IMR-90 (cell line): ENCODE measurements around the gene RAB42. TPM values are rescaled to one million over a fixed set of nuclear protein-coding genes. Genes with fewer than 3 reads are reported as not detected.

ENCODE experiments used
- ATAC-seq: fragments of 200-7000 bp; cut with Tn5 transposase; 2 replicates; pipeline ENCODE4 v1.9.1; 2020; ENCODE audit warnings: low read depth, mild to moderate bottlenecking, moderate library complexity
- BruUV-seq: library from RNA; stranded (reverse); fragments of 400-500 nt; replicated peaks from 2 replicates; lab custom pipeline; 2021; lab: Mats Ljungman, UMichigan
- CTCF ChIA-PET: fragments of 300-600 bp; formaldehyde crosslinking; extraction: SDS; loops from one replicate; lab custom pipeline; 2021; ENCODE audit warnings: antibody characterized with exemption; lab: Yijun Ruan, JAX
- POLR2A ChIA-PET: fragments of 300-600 bp; sonication (Branson Sonifier 250); formaldehyde crosslinking; loops from one replicate; lab custom pipeline; 2022; ENCODE audit warnings: antibody characterized with exemption; ENCODE audit not compliant: unreplicated experiment; lab: Charles Lee
- DNase-seq: peaks from one replicate; pipeline ENCODE4 v3.0.0; 2013
- H2AFZ ChIP-seq: replicated peaks from 2 replicates; pipeline ENCODE3; 2013; ENCODE audit warnings: low read length, mild to moderate bottlenecking; ENCODE audit not compliant: poor library complexity
- H2AK5ac ChIP-seq: 2 replicates; pipeline ENCODE4 v1.6.1; 2013; ENCODE audit warnings: low read depth, low read length, inconsistent platforms
- H2AK9ac ChIP-seq: replicated peaks from 2 replicates; pipeline ENCODE3; 2013; ENCODE audit warnings: mild to moderate bottlenecking, low read depth, low read length, moderate library complexity; ENCODE audit not compliant: poor library complexity
- H2BK120ac ChIP-seq: 2 replicates; pipeline ENCODE4 v1.6.1; 2013; ENCODE audit warnings: low read depth, low read length, inconsistent platforms
- H2BK15ac ChIP-seq: 3 replicates; pipeline ENCODE4 v1.6.1; 2013; ENCODE audit warnings: low read depth, low read length, inconsistent platforms
- H2BK20ac ChIP-seq: 2 replicates; pipeline ENCODE4 v1.6.1; 2013; ENCODE audit warnings: low read depth, mild to moderate bottlenecking, inconsistent platforms, low read length, moderate library complexity
- H2BK5ac ChIP-seq: 2 replicates; pipeline ENCODE4 v1.6.1; 2013; ENCODE audit warnings: mild to moderate bottlenecking, low read depth, low read length, inconsistent platforms; ENCODE audit not compliant: poor library complexity, severe bottlenecking
- H3K14ac ChIP-seq: replicated peaks from 2 replicates; pipeline ENCODE4 v1.6.1; 2013; ENCODE audit warnings: low read depth, low read length, inconsistent platforms
- H3K18ac ChIP-seq: 2 replicates; pipeline ENCODE4 v1.6.1; 2013; ENCODE audit warnings: low read depth, low read length, control low read depth
- H3K23ac ChIP-seq: 2 replicates; pipeline ENCODE4 v1.6.1; 2013; ENCODE audit warnings: low read depth, low read length, inconsistent platforms
- H3K27ac ChIP-seq: 2 replicates; pipeline ENCODE4 v1.5.1; 2013; ENCODE audit warnings: mild to moderate bottlenecking, control low read depth, low read length; ENCODE audit not compliant: insufficient read depth
- H3K27me3 ChIP-seq: 2 replicates; pipeline ENCODE4 v1.6.1; 2013; ENCODE audit warnings: low read length; ENCODE audit not compliant: control insufficient read depth, insufficient read depth
- H3K36me3 ChIP-seq: 2 replicates; pipeline ENCODE4 v1.6.1; 2013; ENCODE audit warnings: low read length, mixed read lengths; ENCODE audit not compliant: control insufficient read depth, insufficient read depth
- H3K4ac ChIP-seq: 2 replicates; pipeline ENCODE4 v1.6.1; 2013; ENCODE audit warnings: low read depth, low read length, inconsistent platforms
- H3K4me1 ChIP-seq: 2 replicates; pipeline ENCODE4 v1.6.1; 2013; ENCODE audit warnings: low read length, mixed read lengths; ENCODE audit not compliant: control insufficient read depth, insufficient read depth
- H3K4me2 ChIP-seq: 2 replicates; pipeline ENCODE4 v1.6.1; 2013; ENCODE audit warnings: low read depth, mild to moderate bottlenecking, control low read depth, low read length, moderate library complexity
- H3K4me3 ChIP-seq: 2 replicates; pipeline ENCODE4 v1.5.1; 2013; ENCODE audit warnings: low read depth, mild to moderate bottlenecking, control low read depth, low read length, moderate library complexity; ENCODE audit not compliant: insufficient read depth
- H3K56ac ChIP-seq: 2 replicates; pipeline ENCODE4 v1.6.1; 2013; ENCODE audit warnings: low read length, inconsistent platforms; ENCODE audit not compliant: insufficient read depth; ENCODE audit errors: extremely low read depth
- H3K79me1 ChIP-seq, 2 experiments: 2 replicates each; pipeline ENCODE4 v1.6.1; 2013; ENCODE audit warnings: low read length in 2 of 2, inconsistent platforms in 1 of 2, low read depth in 1 of 2
- H3K9ac ChIP-seq: 2 replicates; pipeline ENCODE4 v1.6.1; 2013; ENCODE audit warnings: low read depth, low read length, control low read depth
- H3K9me1 ChIP-seq: 2 replicates; pipeline ENCODE4 v1.6.1; 2013; ENCODE audit warnings: low read length, inconsistent platforms; ENCODE audit not compliant: insufficient read depth
- H3K9me3 ChIP-seq: 2 replicates; pipeline ENCODE4 v1.6.1; 2013; ENCODE audit warnings: low read length; ENCODE audit not compliant: control insufficient read depth, insufficient read depth
- H4K20me1 ChIP-seq: 2 replicates; pipeline ENCODE4 v1.6.1; 2013; ENCODE audit warnings: low read length, inconsistent platforms; ENCODE audit not compliant: insufficient read depth
- H4K5ac ChIP-seq: 2 replicates; pipeline ENCODE4 v1.6.1; 2013; ENCODE audit warnings: mild to moderate bottlenecking, low read depth, low read length, control low read depth
- H4K8ac ChIP-seq, 2 experiments: 2 replicates each; pipeline ENCODE4 v1.6.1; 2013; ENCODE audit warnings: low read depth in 2 of 2, low read length in 2 of 2, control low read depth in 1 of 2, inconsistent platforms in 1 of 2
- H4K91ac ChIP-seq: 2 replicates; pipeline ENCODE4 v1.6.1; 2013; ENCODE audit warnings: low read depth, low read length, inconsistent platforms; ENCODE audit not compliant: insufficient read depth
- BHLHE40 ChIP-seq: fragments of 150-350 bp; IDR thresholded peaks from 2 replicates; pipeline ENCODE4 v1.6.1; 2016; ENCODE audit warnings: mild to moderate bottlenecking, low read depth, low read length
- CEBPB ChIP-seq: IDR thresholded peaks from 2 replicates; pipeline ENCODE4 v1.6.1; 2012; ENCODE audit warnings: low read depth, low read length, improper control_type of control experiment
- CHD1 ChIP-seq: IDR thresholded peaks from 2 replicates; pipeline ENCODE4 v1.6.1; 2012; ENCODE audit warnings: low read depth, low read length, improper control_type of control experiment
- CTCF ChIP-seq: conservative IDR thresholded peaks from 2 replicates; pipeline ENCODE4 v1.5.1; 2012; ENCODE audit warnings: mild to moderate bottlenecking, low read depth, low read length, improper control_type of control experiment
- ELK1 ChIP-seq: fragments of 150-350 bp; IDR thresholded peaks from 2 replicates; pipeline ENCODE4 v1.6.1; 2016; ENCODE audit warnings: low read depth, mild to moderate bottlenecking, low read length, moderate library complexity, borderline replicate concordance
- FOS ChIP-seq: fragments of 150-350 bp; IDR thresholded peaks from 2 replicates; pipeline ENCODE4 v1.6.1; 2016; ENCODE audit warnings: low read depth, low read length
- MAFK ChIP-seq: IDR thresholded peaks from 2 replicates; pipeline ENCODE4 v1.6.1; 2012; ENCODE audit warnings: low read depth, low read length, improper control_type of control experiment
- MXI1 ChIP-seq: IDR thresholded peaks from 2 replicates; pipeline ENCODE4 v1.6.1; 2012; ENCODE audit warnings: low read depth, mild to moderate bottlenecking, low read length, moderate library complexity, borderline replicate concordance
- NFE2L2 ChIP-seq: fragments of 150-350 bp; IDR thresholded peaks from 2 replicates; pipeline ENCODE4 v1.6.1; 2016; ENCODE audit warnings: low read depth, mild to moderate bottlenecking, low read length
- POLR2A ChIP-seq: IDR thresholded peaks from 2 replicates; pipeline ENCODE4 v1.6.1; 2012; ENCODE audit warnings: mild to moderate bottlenecking, low read depth, low read length
- RAD21 ChIP-seq: IDR thresholded peaks from 2 replicates; pipeline ENCODE4 v1.6.1; 2012; ENCODE audit warnings: low read length, improper control_type of control experiment
- RCOR1 ChIP-seq: IDR thresholded peaks from 2 replicates; pipeline ENCODE4 v1.6.1; 2012; ENCODE audit warnings: mild to moderate bottlenecking, low read length, improper control_type of control experiment; ENCODE audit not compliant: insufficient replicate concordance
- RFX5 ChIP-seq: IDR thresholded peaks from 2 replicates; pipeline ENCODE4 v1.8.0; 2012; ENCODE audit warnings: low read depth, mild to moderate bottlenecking, low read length, moderate library complexity
- SMC3 ChIP-seq: fragments of 150-350 bp; IDR thresholded peaks from 2 replicates; pipeline ENCODE4 v1.6.1; 2016; ENCODE audit warnings: low read depth, mild to moderate bottlenecking, antibody characterized with exemption, low read length, moderate library complexity
- USF2 ChIP-seq: fragments of 150-350 bp; IDR thresholded peaks from 2 replicates; pipeline ENCODE4 v1.6.1; 2017; ENCODE audit warnings: mild to moderate bottlenecking, antibody characterized with exemption, low read length, low read depth
- WGBS, 2 experiments: methylation state at CpG; one replicate each; pipeline versions ENCODE4 v1.1.5 to v1.1.7; 2013; ENCODE audit warnings: missing lambda C conversion rate in 2 of 2; ENCODE audit not compliant: insufficient read length in 1 of 2; ENCODE audit errors: extremely low coverage in 2 of 2; 5-methylcytosine and 5-hydroxymethylcytosine counted together
- dilution Hi-C: fragments of 300-500 bp; cut with HindIII; formaldehyde crosslinking; loops from one replicate; pipeline ENCODE4 v1.14.3; 2018; ENCODE audit warnings: low sequenced_read_pairs; ENCODE audit not compliant: unreplicated experiment
- in situ Hi-C: fragments of 300-500 bp; cut with MboI; formaldehyde crosslinking; loops from 3 replicates; pipeline ENCODE4 v1.14.3; 2019; ENCODE audit warnings: low sequenced_read_pairs, inconsistent platforms, mixed read lengths
- intact Hi-C: fragments of 100-400 bp; cut with micrococcal nuclease; formaldehyde crosslinking; loops from 2 replicates; pipeline ENCODE4 v1.10.0; 2022
- polyA plus RNA-seq, 3 experiments: library from polyadenylated mRNA; depleted of rRNA; stranded (reverse); fragments of >200 nt; gene quantifications; 2 replicates each; pipeline ENCODE4 v1.2.3, GENCODE V29; 2012; ENCODE audit warnings: low replicate concordance in 1 of 3
- total RNA-seq: library from RNA; depleted of rRNA; stranded (reverse); fragments of >200 nt; gene quantifications from 2 replicates; pipeline ENCODE4 v1.2.3, GENCODE V29; 2012

The RAB42 gene
- total and polyA plus RNA-seq, 2 of the 4 experiments (the other 2 are of a cell fraction), result 0.77 to 0.90 TPM

DNA sequence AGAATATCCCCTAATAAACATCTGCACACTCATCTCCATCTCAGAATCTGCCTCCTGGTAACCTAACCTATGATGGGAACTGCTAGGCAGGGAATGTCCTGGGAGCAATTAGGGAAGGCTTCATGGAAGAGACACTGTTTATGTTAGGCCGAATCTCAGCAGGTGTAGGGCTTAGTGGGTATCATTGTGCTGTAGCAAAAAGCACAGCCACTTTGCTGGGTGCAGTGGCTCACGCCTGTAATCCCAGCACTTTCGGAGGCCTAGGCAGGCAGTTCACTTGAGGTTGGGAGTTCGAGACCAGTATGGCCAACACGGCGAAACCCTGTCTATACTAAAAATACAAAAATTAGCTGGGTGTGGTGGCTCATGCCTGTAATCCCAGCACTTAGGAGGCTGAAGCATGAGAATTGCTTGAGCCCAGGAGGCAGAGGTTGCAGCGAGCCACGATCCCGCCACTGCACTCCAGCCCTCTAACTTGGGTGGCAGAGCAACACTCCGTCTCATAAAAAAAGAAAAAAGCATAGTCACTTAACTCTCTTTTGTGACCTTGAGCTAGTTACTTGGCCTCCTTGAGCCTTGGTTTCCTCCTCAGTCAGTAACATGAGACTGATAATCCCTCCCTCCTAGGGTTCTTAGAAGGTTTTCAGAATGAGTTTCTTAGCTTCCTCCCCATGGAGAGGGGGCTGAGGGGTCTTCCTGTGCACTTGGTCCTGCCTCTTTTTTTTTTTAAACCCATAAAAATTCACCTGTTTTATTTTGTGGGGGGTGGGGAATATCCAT is 3.5 kb downstream of the RAB42 start:
- Histone ChIP-seq H2BK15ac (no peak overlapping the region), H3K9ac (no peak overlapping the region), H3K9me3 (no peaks in the 10 kb centered on the region), H4K5ac (no peak overlapping the region), H4K8ac (no peak overlapping the region), H2BK120ac (no peak overlapping the region), H3K18ac (no peak overlapping the region), H3K4me2 (no peak overlapping the region), H3K4me1 (peaks cover 4% of the 10 kb centered on the region), H4K91ac (no peak overlapping the region), H3K56ac (no peak overlapping the region), H3K4ac (no peak overlapping the region), H3K27me3 (no peaks in the 10 kb centered on the region), H2BK20ac (no peak overlapping the region), H2BK5ac (no peak overlapping the region), H3K9me1 (peaks cover 3% of the 10 kb centered on the region; the same call in 1 of the 2 replicates), H2AK5ac (no peak overlapping the region), H3K4me3 (no peak overlapping the region), H3K36me3 (no peaks in the 10 kb centered on the region; the same call in 1 of the 2 replicates), H2AK9ac (no peak overlapping the region), H2AFZ (no peak overlapping the region), H3K79me1 (no peaks in the 10 kb centered on the region), H4K20me1 (0 out of 2 replicates have a peak, but pooled peaks cover 2% of the 10 kb centered on the region), H3K14ac (no peak overlapping the region), H3K27ac (no peak overlapping the region), H3K23ac (no peak overlapping the region)
- in situ Hi-C loops, result no loop called here
- CTCF ChIA-PET, result no interaction called here
- ATAC-seq (no peak), DNase-seq (no peak)
- dilution Hi-C loops, result no loop called here
- 83% methylated on average over 5 of the region's 10 CpGs; no CpG with 5 or more reads in 1 of the 2 experiments for WGBS, 2 experiments
- intact Hi-C loops, result no loop called here
- POLR2A ChIA-PET, result no interaction called here
- no TSS peak for BruUV-seq
- no peak for TF ChIP-seq NFE2L2
- TF ChIP-seq BHLHE40, result no peak
- TF ChIP-seq ELK1, result no peak
- TF ChIP-seq RFX5, result no peak
- TF ChIP-seq CEBPB, result no peak
- TF ChIP-seq CHD1, result no peak
- no peak for TF ChIP-seq SMC3
- TF ChIP-seq USF2, result no peak
- no peak for TF ChIP-seq RAD21
- TF ChIP-seq RCOR1, result no peak
- no peak for TF ChIP-seq FOS
- no peak for TF ChIP-seq POLR2A
- no peak for TF ChIP-seq MXI1
- TF ChIP-seq MAFK, result no peak
- TF ChIP-seq CTCF, result no peak
